ENCODE results near the gene OR10A4.
"Not testable (repeated sequence)": the region's sequence is repeated elsewhere in the genome, so short reads cannot be mapped to it uniquely, and the experiment has no call there.

Gene OR10A4

DNA sequence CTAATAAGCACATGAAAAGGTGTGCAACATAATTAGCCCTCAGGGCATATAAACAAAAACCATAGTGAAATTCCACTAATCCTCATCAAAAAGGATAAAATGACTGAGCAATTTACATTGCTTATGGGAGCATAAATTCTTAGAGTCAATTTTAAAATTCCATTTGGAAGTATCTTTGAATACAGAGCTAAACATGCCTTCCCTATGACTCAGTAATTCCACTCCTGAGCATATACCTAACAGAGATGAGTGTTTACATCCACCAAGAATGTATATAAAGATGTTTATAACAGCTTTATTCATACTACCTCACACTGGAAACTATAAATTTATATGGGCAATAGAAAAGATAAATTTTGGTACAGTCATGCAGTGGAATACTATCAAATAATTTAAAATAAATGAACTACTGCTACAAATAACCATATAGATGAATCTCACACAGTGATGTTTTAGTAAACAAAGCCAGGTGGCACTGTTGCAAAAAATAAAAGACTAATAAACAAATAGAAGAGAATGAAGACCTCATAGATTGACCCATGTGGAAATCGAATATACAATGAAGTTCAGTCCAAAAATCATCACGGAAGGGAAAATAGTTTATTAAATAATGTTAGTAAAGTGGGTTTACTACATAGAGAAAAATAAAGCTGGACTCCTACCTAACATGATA, 24.0 kb downstream of the OR10A4 start:
- DNase-seq, result no peak

DNA sequence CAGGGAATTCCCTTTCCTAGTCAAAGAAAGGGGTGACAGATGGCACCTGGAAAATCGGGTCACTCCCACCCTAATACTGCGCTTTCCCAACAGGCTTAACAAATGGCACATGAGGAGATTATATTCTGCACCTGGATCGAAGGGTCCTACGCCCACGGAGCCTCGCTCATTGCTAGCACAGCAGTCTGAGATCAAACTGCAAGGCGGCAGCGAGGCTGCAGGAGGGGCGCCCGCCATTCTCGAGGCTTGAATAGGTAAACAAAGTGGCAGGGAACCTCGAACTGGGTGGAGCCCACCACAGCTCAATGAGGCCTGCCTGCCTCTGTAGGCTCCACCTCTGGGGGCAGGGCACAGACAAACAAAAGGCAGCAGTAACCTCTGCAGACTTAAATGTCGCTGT, 28.4 kb downstream of the OR10A4 start:
- DNase-seq, result not testable (repeated sequence)

DNA sequence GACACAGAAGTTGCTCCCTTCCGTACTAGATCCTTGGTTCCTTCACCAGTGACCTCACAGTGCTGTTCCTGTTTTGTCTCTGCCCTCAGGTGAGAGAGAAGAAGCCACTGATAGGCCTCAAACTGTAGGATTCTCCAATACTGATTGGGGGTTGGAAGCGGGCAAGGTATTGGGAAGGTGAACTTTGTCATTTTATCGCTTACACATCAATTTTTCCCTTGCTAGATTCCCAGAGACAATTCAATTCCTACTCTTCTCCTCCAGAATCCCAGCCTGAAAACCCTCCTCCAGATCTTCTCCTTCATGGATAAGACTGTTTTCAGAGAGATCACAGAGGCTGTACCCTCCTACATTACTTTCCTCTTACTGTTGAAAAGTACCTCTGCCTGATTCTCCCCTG, 35.0 kb downstream of the OR10A4 start:
- no peak for DNase-seq

DNA sequence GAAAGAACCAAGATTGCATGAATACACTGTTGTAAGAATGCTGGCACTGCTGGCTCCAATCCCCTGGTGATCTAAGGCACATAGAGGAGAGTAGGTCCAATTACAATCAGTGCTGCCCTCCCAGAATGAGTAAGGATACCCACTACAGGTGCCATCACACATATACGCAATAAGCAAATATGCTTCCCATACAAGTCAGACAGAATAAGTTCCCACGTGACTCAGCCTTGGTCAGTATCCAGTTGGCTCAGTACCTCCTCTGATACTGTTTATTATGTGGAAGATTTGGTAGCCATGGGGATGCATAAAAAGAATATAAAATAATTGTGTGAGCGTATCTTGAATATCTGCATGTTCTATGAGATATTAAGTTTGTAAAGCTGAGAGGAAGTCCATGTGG, 35.5 kb downstream of the OR10A4 start:
- no peak for DNase-seq

DNA sequence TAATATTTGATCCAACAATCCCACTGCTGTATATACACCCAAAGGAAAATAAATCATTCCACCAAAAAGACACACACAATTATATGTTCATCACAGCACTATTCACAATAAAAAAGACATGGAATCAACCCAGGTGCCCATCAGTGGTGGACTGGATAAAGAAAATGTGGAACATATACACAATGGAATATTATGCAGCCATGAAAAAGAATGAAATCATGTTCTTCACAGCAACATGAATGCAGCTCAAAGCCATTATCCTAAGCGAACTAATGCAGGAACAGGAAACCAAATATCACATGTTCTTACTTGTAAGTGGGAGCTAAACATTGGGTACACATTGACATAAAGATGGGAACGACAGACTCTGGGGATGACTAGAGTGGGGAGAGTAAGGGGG, 43.3 kb downstream of the OR10A4 start:
- DNase-seq, result no peak

DNA sequence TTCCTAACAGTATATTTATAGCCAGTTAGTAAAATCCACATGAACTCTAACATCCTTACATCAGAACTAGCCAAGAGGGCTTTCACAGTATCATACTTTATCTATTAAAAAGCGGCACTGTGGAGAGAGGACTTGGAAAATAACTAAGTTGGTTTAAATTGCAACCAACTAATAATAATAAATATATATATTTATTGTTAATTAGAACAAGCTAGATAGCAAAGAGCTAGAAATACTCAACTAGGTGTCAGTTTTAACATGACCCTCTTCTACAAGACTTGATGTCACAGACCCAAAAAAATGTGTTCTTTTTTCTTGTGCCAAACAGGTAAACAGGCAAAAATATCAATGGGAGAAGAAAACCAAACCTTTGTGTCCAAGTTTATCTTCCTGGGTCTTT, 44.3 kb downstream of the OR10A4 start, which contains the start of gene OR2D3:
TSS of gene OR2D3 (plus strand) at position 301 of the 400 bp plus-strand sequence. CDS start at position 301, 0 bp downstream.
- DNase-seq, result no peak

DNA sequence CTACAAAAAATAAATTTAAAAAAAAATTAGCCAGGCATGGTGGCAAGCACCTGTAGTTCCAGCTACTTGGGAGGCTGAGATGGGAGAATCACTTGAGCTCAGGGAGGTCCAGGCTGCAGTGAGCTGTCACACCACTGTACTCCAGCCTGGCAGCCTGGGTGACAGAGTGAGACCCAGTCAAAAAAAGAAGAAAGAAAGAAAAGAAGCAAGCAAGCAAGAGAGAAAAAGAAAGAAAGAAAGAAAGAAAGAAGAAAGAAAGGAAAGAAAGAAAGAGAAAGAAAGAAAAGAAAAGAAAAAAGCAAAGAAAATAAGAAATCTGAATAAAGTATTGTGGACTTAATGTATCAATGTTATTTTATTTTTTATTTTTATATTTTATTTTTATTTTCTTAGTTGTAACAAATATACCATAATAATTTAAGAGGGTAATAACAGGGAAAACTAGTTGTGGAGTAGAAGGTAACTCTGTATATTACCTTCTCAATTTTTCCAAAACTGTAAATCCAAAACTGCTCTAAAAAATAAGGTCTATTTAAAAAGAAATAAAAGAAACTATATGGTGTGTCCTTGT, 48.7 kb downstream of the OR10A4 start:
- DNase-seq, result no peak

DNA sequence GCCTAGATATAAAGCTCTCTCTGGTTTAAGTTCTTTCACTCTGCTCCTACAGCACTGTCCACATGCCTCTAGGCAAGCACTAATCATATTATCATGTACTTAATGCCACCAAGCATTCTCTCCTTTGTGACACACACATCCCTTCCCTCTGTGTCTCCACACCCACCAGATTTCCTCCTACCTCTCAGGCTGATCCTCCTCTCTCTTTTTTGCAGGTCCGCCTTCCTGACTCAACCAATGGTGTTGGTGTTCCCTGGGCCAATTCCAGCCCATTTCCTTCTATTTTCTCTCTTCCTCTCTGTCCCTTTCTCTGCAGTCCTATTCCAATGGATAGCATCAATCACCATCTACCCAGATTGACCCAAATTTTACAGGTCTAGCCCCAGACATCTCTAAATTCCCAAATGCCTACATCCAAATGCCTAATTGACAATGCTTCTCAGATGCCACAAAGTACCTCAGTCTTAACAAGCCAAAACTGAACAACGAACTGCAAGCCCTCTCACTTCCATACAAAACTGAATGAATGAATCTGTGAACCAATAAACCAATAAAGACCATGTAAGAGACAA, 49.3 kb downstream of the OR10A4 start:
- DNase-seq, result no peak

DNA sequence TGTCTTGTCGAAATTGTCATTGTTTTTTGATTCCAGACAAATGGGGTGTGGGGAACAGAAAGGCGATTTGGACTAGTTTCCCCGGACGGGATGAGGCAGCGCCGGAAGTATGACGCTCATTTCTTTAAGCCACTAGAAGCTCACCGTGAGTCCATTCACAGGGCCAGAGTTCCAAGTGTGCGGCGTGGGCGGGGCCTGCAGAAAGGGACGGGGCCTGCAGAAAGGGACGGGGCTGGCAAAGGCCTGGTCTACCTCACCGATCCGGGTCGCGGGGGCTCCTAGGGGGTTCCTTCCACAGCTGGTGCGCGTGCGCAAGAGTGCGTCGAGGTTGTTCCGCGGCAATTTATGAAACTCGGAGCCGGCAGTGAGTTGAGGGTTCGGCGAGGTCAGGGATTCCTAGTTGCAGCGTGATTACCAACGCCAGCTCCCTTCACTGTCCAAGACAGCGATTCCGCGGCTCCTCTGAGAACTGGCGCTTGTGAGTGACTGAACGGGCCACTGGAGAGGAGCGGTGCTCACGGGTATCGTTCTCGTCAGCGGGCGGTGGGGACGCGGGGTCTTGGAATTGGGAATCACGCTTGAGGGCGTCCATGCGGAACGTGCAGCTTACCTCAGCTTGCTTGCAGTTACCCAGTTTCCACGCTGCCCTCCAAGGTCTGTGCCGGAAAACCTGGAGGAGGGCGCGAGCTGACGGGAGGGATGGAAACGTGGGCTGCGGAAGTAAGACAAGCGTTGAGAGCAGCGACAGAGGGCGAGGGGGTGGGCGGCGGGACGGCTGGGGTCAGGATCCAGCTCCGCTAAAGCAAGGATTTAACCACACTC, 50.0 kb downstream of the OR10A4 start, which contains the start of gene ZNF215:
TSS of gene ZNF215 (plus strand) at position 219 of the 822 bp plus-strand sequence. CDS start 5,847 bp downstream, outside the sequence.
- DNase-seq, result no peak

DNA sequence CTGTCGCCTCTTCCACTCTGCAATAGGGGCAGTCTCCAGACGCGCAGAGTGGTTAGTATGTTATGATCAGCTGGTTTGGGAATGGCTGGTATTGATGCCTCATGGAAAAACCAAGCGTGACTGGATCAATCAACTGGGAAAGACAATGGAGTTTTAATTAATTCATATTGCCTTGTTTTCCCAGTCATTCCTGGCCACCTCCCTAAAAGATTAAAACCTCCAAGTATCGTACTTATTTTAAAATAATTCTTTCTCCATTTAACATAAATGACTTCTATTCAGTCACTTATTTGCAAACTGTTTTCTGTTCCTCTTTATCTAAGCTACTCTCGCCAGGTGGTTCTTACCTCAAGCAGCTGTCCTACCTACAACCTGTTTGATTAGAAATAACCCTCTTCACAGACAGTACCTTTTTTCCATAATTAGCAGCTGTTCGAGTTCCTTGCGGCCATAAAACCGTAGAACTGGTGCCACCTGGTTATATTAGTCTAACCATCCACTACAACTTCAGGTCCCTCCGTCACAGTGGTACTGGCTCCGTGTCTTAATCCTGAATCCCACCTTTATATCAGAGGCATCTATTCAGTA, 50.7 kb downstream of the OR10A4 start:
- no peak for DNase-seq
